RWPE1 (cell line): ENCODE data around the gene KLHL42.

Experiments
- CTCF ChIA-PET: fragments of 350-600 bp; sonication (Branson Sonifier 250); formaldehyde crosslinking; extraction: SDS; loops from one replicate; lab custom pipeline; 2021; lab: Yijun Ruan, JAX
- POLR2A ChIA-PET: fragments of 400-600 bp; formaldehyde crosslinking; extraction: SDS; loops from one replicate; lab custom pipeline; 2020; ENCODE audit warnings: antibody characterized with exemption; ENCODE audit not compliant: low non-redundant PET; lab: Yijun Ruan, JAX
- DNase-seq: peaks from one replicate; pipeline ENCODE4 v3.0.0; 2012; ENCODE audit warnings: low spot score
- H3K27ac ChIP-seq: fragments of 450-650 bp; 2 replicates; pipeline ENCODE4 v1.5.1; 2017
- TF ChIP-seq, protein P1 (sequence below): fragments of 450-650 bp; conservative IDR thresholded peaks from 2 replicates; pipeline ENCODE4 v1.5.1; 2017; ENCODE audit warnings: low read depth, mild to moderate bottlenecking

KLHL42 gene

GRCh38 chr12:27802511-27802910, 22.5 kb downstream of the KLHL42 start:
- POLR2A ChIA-PET = no interaction called here
- CTCF ChIA-PET = interaction anchor here (0.7 kb wide), 1 partner anchor 19 kb away, joined by 5 read pairs; no protein-coding TSS in a partner anchor
- TF ChIP-seq, protein P1, sequence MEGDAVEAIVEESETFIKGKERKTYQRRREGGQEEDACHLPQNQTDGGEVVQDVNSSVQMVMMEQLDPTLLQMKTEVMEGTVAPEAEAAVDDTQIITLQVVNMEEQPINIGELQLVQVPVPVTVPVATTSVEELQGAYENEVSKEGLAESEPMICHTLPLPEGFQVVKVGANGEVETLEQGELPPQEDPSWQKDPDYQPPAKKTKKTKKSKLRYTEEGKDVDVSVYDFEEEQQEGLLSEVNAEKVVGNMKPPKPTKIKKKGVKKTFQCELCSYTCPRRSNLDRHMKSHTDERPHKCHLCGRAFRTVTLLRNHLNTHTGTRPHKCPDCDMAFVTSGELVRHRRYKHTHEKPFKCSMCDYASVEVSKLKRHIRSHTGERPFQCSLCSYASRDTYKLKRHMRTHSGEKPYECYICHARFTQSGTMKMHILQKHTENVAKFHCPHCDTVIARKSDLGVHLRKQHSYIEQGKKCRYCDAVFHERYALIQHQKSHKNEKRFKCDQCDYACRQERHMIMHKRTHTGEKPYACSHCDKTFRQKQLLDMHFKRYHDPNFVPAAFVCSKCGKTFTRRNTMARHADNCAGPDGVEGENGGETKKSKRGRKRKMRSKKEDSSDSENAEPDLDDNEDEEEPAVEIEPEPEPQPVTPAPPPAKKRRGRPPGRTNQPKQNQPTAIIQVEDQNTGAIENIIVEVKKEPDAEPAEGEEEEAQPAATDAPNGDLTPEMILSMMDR = no peak
- H3K27ac ChIP-seq = no peak overlapping the region
- DNase-seq = no peak

DNA sequence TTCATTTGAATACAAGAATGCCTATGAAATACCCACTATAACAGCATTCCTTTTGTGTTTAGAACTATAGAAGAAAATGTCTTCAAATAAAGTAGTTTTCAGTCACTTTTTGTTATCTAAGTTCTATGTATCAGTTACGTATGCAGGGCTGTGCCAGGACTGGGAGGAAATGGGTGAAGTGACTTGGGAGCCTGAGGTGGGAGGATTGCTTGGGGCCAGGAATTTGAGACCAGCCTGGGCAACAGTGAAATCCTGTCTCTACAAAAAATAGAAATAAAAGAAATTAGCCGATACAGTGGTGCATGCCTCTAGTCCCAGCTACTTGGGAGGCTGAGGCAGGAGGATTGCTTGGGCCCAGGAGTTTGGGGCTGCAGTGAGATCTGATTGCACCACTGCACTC, 22.9 kb downstream of the KLHL42 start:
- TF ChIP-seq, protein P1 = no peak
- POLR2A ChIA-PET = no interaction called here
- H3K27ac ChIP-seq = no peak overlapping the region
- DNase-seq = no peak
- CTCF ChIA-PET = interaction anchor here (0.7 kb wide), 1 partner anchor 18 kb away, joined by 5 read pairs; no protein-coding TSS in a partner anchor

GRCh38 chr12:27805238-27805637, 25.2 kb downstream of the KLHL42 start:
- TF ChIP-seq, protein P1 = no peak
- DNase-seq = no peak
- H3K27ac ChIP-seq = no peak overlapping the region
- ChIA-PET POLR2A (no interaction called here), CTCF (interaction anchor here (0.6 kb wide), 1 partner anchor 99 kb away, joined by 3 read pairs; no protein-coding TSS in a partner anchor)

DNA sequence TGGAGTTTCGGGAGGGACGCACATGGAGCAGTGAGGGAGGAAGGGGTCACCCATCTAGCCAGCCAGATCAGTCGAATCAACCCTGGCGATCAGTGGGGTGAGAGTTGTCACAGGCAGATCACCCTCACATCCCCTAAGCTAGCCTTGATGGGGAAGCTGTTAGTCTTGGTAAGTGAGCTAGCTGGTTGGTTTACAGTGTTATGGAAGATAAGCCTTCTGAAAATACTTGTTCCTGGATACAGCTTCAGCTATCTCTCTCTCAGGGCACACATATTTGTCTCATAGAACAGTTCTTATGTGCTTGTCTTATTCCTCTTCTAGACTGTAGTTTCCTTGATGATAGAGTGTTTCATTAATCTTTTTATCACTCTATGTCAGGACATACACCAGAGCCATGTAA, 26.2 kb downstream of the KLHL42 start:
- TF ChIP-seq, protein P1 = no peak
- no peak overlapping the region for H3K27ac ChIP-seq
- ChIA-PET CTCF (no interaction called here), POLR2A (no interaction called here)
- DNase-seq = no peak

DNA sequence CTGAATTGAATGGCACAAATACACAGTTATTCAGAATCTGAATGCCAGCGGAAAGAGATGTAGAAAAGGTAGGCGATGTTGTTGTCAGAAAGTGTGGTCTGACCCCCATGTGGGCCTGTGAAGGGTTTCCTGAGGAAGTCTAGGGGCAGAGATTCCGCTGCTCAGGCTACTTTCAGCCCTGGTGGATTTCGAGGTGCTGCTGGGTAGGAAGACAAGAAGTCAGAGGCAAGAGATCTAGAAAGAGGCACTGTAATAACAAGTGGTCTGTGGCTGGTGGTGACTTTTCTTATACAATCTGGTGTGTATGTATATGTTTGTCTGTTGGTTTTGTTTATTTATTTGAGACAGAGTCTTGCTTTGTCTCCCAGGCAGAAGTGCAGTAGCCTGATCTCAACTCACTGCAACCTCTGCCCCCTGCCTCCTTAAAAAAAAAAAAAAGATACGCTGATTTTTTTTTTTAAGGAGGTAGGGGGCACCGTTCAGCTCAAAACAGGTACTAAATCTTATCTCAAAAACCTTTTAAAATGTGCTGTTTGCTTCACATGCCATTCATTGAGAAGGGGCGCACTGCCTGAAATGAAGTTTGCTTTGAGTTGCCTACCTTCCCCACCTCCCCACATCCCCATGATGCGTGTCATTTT, 27.1 kb downstream of the KLHL42 start:
- ChIA-PET POLR2A (no interaction called here), CTCF (interaction anchor here (0.7 kb wide), 1 partner anchor 11 kb away, joined by 3 read pairs; no protein-coding TSS in a partner anchor)
- H3K27ac ChIP-seq = no peak overlapping the region
- no peak for DNase-seq
- TF ChIP-seq, protein P1 = no peak

DNA sequence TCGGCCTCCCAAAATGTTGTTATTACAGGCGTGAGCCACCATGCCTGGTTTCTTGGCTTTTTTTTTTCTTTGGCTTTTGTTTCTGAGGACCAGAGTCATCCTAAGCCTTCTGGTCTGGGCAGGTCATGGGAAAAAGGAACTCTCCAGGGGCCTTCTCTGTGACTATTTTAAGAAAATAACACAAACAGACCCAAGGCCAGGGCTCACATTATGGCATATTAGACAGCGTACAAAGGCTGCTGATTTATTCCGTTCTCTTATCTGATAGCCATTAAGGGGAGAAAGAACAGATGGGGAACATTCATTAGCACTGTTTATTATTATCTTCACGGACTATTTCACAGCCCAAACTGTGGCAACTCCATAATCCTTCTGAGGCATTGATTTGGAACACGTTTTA, 28.8 kb downstream of the KLHL42 start:
- ChIA-PET POLR2A (no interaction called here), CTCF (no interaction called here)
- DNase-seq = no peak

More for the DNA sequence above, 28.8 kb downstream of the KLHL42 start:
- TF ChIP-seq, protein P1 = no peak
- no peak overlapping the region for H3K27ac ChIP-seq
